ENCODE results near the gene RAD21L1. TPM values are rescaled to one million over a fixed set of nuclear protein-coding genes. Genes with fewer than 3 reads are reported as not detected.

The RAD21L1 gene
- total and polyA plus RNA-seq, 2 donors (not counting 3 experiments of a cell fraction or from before 2014, with no cell fraction given), result 0.06 TPM; not detected in 1

- Histone ChIP-seq H3K27me3 (ENCODE audit: control insufficient read depth in 2 of 2, insufficient read depth in 2 of 2, low read length in 2 of 2) (peaks cover 6 to 24% of the 10 kb centered on the region in 2 experiments), H3K36me3 (ENCODE audit: control insufficient read depth in 2 of 2, extremely low read depth in 1 of 2, insufficient read depth in 2 of 2, low read length in 2 of 2) (no peaks in the 10 kb centered on the region), H3K4me3 (replicated peaks in 1 of 3; ENCODE audit: insufficient read depth in 1 of 3, low read depth in 1 of 3, low read length in 3 of 3) (no peak overlapping the region), H3K27ac (ENCODE audit: insufficient read depth, low read depth, low read length) (no peak overlapping the region), H3K4me2 (ENCODE audit: insufficient read depth, low read length) (no peak overlapping the region), H3K4me1 (ENCODE audit: control insufficient read depth, extremely low read depth, insufficient read depth, low read length) (no peaks in the 10 kb centered on the region), H3K9ac (replicated peaks; ENCODE audit: extremely low read depth, insufficient read depth, low read length) (no peak overlapping the region), H3K9me3 (replicated peaks; ENCODE audit: control insufficient read depth, insufficient read depth, low read length) (no peaks in the 10 kb centered on the region), H4K20me1 (replicated peaks; ENCODE audit: control insufficient read depth, extremely low read depth, insufficient read depth, low read length) (no peaks in the 10 kb centered on the region), H3K79me2 (ENCODE audit: control insufficient read depth, insufficient read depth, low read length) (no peaks in the 10 kb centered on the region), H2AFZ (ENCODE audit: low read depth, low read length) (no peak overlapping the region), H3K9me1 (replicated peaks; ENCODE audit: control insufficient read depth, extremely low read depth, insufficient read depth, low read length) (no peaks in the 10 kb centered on the region)
- no peak for TF ChIP-seq EZH2 (IDR thresholded peaks at IDR 0.05; ENCODE audit: borderline replicate concordance, low read depth, low read length, severe bottlenecking)
- no peak for TF ChIP-seq FOS (IDR thresholded peaks at IDR 0.05; ENCODE audit: borderline replicate concordance, insufficient read depth, low read length)
- no peak for TF ChIP-seq JUN (IDR thresholded peaks at IDR 0.05; ENCODE audit: borderline replicate concordance, insufficient read depth, insufficient read length, low read depth)
- no peak for TF ChIP-seq POLR2A (IDR thresholded peaks at IDR 0.05; ENCODE audit: low read depth, low read length)
- no peak for TF ChIP-seq MYC (IDR thresholded peaks at IDR 0.05; ENCODE audit: low read depth, low read length)
- no peak for TF ChIP-seq CTCF (IDR thresholded peaks at IDR 0.05; ENCODE audit: extremely low read depth in 1 of 2, insufficient read depth in 1 of 2, low read depth in 1 of 2, low read length in 2 of 2)
- TF ChIP-seq GATA2 (IDR thresholded peaks at IDR 0.05; ENCODE audit: insufficient read depth, insufficient read length, low read depth, low read length), result no peak
- TF ChIP-seq MAX (IDR thresholded peaks at IDR 0.05; ENCODE audit: insufficient read depth, insufficient read length), result no peak
- TF ChIP-seq POLR2AphosphoS5 (IDR thresholded peaks at IDR 0.05; ENCODE audit: insufficient read depth, low read depth, low read length), result no peak
- intact Hi-C loops (cut with micrococcal nuclease) (loop anchor here (10.0 kb wide), 1 partner anchor 260 kb away; no protein-coding TSS in a partner anchor), dilution Hi-C loops (cut with MboI; ENCODE audit: extremely low pct_ligation_motif_present, low sequenced_read_pairs) (no loop called here)
- no peak for DNase-seq (ENCODE audit: low read depth, low spot score)
- POLR2A ChIA-PET, result no interaction called here
- CTCF ChIA-PET, result no interaction called here
- no TSS peak for BruUV-seq (replicated peaks)
- no peak for FAIRE-seq
Observed at GRCh38 chr20:1214838-1215261, 11.0 kb upstream of the RAD21L1 start.
